Measurements from ENCODE around the gene FERMT1. TPM values are rescaled to one million over a fixed set of nuclear protein-coding genes. Genes with fewer than 3 reads are reported as not detected.

The FERMT1 gene, protein sequence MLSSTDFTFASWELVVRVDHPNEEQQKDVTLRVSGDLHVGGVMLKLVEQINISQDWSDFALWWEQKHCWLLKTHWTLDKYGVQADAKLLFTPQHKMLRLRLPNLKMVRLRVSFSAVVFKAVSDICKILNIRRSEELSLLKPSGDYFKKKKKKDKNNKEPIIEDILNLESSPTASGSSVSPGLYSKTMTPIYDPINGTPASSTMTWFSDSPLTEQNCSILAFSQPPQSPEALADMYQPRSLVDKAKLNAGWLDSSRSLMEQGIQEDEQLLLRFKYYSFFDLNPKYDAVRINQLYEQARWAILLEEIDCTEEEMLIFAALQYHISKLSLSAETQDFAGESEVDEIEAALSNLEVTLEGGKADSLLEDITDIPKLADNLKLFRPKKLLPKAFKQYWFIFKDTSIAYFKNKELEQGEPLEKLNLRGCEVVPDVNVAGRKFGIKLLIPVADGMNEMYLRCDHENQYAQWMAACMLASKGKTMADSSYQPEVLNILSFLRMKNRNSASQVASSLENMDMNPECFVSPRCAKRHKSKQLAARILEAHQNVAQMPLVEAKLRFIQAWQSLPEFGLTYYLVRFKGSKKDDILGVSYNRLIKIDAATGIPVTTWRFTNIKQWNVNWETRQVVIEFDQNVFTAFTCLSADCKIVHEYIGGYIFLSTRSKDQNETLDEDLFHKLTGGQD
- total RNA-seq = 26.7 and 37.3 TPM in 2 replicates

GRCh38 chr20:6122873-6123648 lies at the start of gene FERMT1:
Gene FERMT1 (minus strand): TSS chr20:6123030. CDS start chr20:6119554, 3,476 bp downstream.

DNA sequence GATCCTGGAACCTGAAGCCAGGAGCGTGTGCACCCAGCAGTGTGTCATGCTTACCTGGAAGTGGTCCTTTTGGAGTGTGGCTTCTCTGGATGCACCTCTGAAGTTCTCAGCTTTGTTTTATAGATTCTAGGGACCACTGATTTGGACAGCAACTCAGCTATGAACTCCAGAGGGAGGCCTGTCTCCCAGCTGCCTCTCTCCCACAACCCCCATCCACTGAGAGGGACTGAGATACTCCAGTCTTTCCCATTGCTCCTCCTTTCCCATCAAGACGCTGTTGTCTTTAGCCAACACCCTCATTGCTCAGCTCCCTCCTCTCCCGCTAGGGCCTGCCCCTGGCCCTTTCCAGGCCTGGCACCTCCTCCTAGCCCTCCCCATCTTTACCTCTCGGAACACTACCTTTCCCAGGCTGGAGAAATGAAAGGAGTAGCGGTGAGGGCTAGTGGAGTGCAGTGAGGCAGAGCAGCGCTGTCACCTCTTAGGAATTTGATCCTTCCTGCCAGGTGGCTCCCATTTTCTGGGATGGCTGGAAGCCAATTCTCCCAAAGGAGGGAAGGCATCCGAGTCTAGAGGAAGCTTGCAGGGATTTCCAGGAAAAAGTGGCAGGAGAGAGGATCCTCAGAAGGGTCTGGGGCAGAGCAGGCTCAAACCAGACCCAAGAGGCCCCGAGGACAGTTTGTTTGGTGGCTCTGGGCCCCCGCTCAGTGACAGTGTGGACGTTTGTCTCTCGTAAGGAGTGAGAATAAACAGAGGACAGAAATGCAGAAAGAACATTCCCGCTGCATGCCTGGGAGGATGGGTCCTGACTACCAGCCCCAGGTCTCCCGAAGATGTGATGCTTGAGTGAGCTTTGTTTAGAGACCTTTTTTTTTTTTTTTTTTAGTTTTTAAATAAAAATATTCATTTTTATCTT lies 68.8 kb downstream of the FERMT1 start, which contains the start of gene LRRN4:
Gene LRRN4 (minus strand): TSS at position 285 of the 913 bp plus-strand sequence. CDS start 1,261 bp downstream, outside the sequence.

Other genes with a start within 250 kb of the FERMT1 start
- gene CHGB, start 211.5 kb downstream of the FERMT1 start, total RNA-seq = 0.14 and 0.28 TPM in 2 replicates
- 14.7 and 16.7 TPM in 2 replicates for gene TRMT6, start 172.5 kb downstream of the FERMT1 start, total RNA-seq
- 7.2 and 8.0 TPM in 2 replicates for gene MCM8, start 172.4 kb downstream of the FERMT1 start, total RNA-seq
- gene CRLS1, start 116.9 kb downstream of the FERMT1 start, total RNA-seq = 22.1 and 26.2 TPM in 2 replicates
- gene LRRN4, start 69.0 kb downstream of the FERMT1 start, total RNA-seq = 0.14 TPM in 1 of 2 replicates, not detected in the other